Stomach (tissue), 9 donors: Measurements from ENCODE around the gene CABLES2. TPM values are rescaled to one million over a fixed set of nuclear protein-coding genes. Genes with fewer than 3 reads are reported as not detected.
A peak's percentile ranks its signal among the peaks of the same experiment; 100 is the strongest.

ENCODE experiments used
- DNase-seq, 2 donors: peaks; one replicate each; pipeline versions ENCODE4 v3.0.0 to v3.0.0-alpha.2; 2013 to 2019
- H3K27ac ChIP-seq, 5 donors: fragments of 200-600 bp in 4 of 5; sonication (generic) in 4 of 5; one replicate each; pipeline ENCODE4 v1.5.1; 2013 to 2019; ENCODE audit warnings: mild to moderate bottlenecking in 1 of 5, moderate library complexity in 1 of 5
- H3K27me3 ChIP-seq, 3 donors: fragments of 200-600 bp; sonication (generic); one replicate each; pipeline ENCODE4 v1.5.1; 2017 to 2019; ENCODE audit warnings: mixed run types in 1 of 3
- H3K36me3 ChIP-seq, 4 donors: fragments of 200-600 bp; sonication (generic); 1 replicate in 3 of 4; 2 replicates in 1 of 4; pipeline ENCODE4 v1.5.1; 2016 to 2019
- H3K4me1 ChIP-seq, 4 donors: fragments of 200-600 bp; sonication (generic); one replicate each; pipeline ENCODE4 v1.5.1; 2016 to 2019
- H3K4me3 ChIP-seq, 4 donors: fragments of 200-600 bp; sonication (generic) in 3 of 4; one replicate each; pipeline ENCODE4 v1.5.1; 2016 to 2019; ENCODE audit warnings: mild to moderate bottlenecking in 1 of 4
- H3K9me3 ChIP-seq, 4 donors: fragments of 200-600 bp; sonication (generic); one replicate each; pipeline ENCODE4 v1.5.1; 2016 to 2019
- EP300 ChIP-seq: sonication (generic); formaldehyde crosslinking; IDR thresholded peaks from one replicate; pipeline ENCODE4 v1.6.1; 2017; ENCODE audit warnings: antibody characterized with exemption
- POLR2A ChIP-seq, 4 donors: fragments of 450-650 bp; IDR thresholded peaks; one replicate each; pipeline ENCODE4 v1.6.1; 2016; ENCODE audit warnings: antibody characterized with exemption in 4 of 4, control low read depth in 2 of 4, mild to moderate bottlenecking in 1 of 4, moderate library complexity in 1 of 4
- POLR2AphosphoS5 ChIP-seq, 3 donors: sonication (generic); formaldehyde crosslinking; IDR thresholded peaks; one replicate each; pipeline ENCODE4 v1.6.1; 2016; ENCODE audit warnings: antibody characterized with exemption in 3 of 3
- WGBS, 5 donors: extraction: QIAGEN DNeasy Blood & Tissue Kit in 3 of 5; methylation state at CpG; one replicate each; pipeline versions ENCODE4 v1.1.5 to v1.1.7; 2013 to 2018; 5-methylcytosine and 5-hydroxymethylcytosine counted together
- intact Hi-C: fragments of 100-400 bp; cut with DNase I; formaldehyde crosslinking; loops from one replicate; pipeline ENCODE4 v1.15.1; 2023; ENCODE audit warnings: low total_unique reads
- polyA plus RNA-seq, 3 donors: library from polyadenylated mRNA; stranded (reverse); fragments of 200-250 nt; gene quantifications; one replicate each; pipeline ENCODE4 v1.2.3, GENCODE V29; 2013
- total RNA-seq, 5 donors: library from RNA; depleted of rRNA; stranded (reverse); fragments of >200 nt; gene quantifications; one replicate each; pipeline versions ENCODE4 v1.1.0 to v1.2.3, GENCODE V29; 2014 to 2016
- TF ChIP-seq, protein P1 (sequence below), 7 experiments: fragments of 450-650 bp in 4 of 7; fragments of 200-600 bp in 3 of 7; sonication (generic) in 3 of 7; IDR thresholded peaks; one replicate each; pipeline ENCODE4 v1.5.1; 2016 to 2019; ENCODE audit warnings: antibody characterized with exemption in 7 of 7, control low read depth in 2 of 7, mild to moderate bottlenecking in 1 of 7
- donor health status: healthy with polysubstance abuse.
- donor health status: Bipolar disorder and iron deficiency.
- donor health status: healthy.

Gene CABLES2
- total and polyA plus RNA-seq, 8 donors = 0.55 to 7.8 (median 1.9) TPM

DNA sequence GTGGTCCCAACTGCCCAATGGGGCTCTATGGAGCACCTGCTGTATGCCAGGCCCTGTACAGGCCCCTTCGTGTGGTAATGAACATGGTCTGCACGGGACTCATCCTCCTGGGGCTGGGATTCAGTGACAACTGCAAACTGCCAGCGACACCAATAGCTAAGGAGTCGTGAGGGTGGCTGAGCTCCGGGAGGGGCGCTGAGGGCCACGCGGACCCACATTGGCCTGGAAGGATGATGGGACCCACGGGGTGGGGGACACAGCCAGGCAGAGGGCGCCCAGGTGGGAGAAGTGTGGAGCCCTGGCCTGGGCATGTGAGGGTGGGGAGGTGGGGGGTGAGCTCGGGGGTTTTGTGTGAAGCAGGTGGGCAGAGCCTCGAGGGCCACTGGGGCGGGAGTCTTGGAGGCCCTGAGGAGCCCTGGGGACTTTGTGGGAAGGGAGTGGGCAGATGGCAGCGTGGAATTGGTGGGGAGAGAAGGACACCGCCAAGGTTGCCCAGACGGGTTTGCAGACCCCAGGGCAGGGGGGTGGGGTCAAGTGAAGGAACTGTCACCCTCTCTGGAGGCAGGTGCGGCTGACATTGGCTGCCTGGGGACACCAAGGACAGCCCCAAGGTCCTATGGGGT lies 46.2 kb upstream of the CABLES2 start:
- no peak overlapping the region for H3K27ac ChIP-seq
- peaks cover 2 to 17% (median 8%) of the 10 kb centered on the region in 4 donors for H3K4me1 ChIP-seq
- WGBS, 5 donors = 81 to 87% (median 84%) methylated on average over 14 to 17 of the region's 17 CpGs

DNA sequence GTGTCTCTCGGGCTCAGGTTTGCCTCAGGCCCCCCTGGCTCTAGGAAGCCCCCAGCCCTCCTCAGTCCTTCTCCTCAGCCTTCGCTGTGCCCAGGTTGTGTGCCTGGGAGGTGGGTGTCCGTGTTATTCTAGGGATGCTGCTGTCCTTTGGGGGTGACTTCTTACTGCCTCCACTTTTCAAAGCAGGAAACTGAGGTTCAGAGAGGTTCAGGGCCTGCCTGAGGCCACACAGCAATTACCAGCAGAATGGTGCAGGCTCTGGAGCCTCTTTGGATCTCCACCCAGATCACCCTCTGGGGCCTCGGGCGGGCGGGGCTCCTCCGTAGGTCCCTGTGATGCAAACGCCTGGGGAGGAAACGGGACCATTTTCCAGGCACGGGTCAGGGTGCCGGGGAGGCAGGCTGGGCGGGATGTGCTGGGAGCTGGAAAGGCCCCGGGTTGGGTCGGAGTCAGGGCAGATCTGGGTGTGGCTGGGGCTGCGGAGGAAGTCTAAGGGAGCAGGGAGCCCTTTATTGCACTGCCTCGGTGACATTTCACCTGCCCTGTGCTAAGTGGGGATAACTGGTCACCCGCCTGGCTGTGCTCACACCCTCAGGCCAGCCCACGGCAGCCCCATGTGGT lies 45.5 kb upstream of the CABLES2 start:
- Histone ChIP-seq H3K4me1 (peaks cover 0 to 12% (median 4%) of the 10 kb centered on the region in 4 donors), H3K4me3 (no peak overlapping the region), H3K27ac (no peak overlapping the region), H3K9me3 (no peaks in the 10 kb centered on the region), H3K36me3 (no peaks in the 10 kb centered on the region), H3K27me3 (peaks cover 0 to 85% (median 14%) of the 10 kb centered on the region in 3 donors)
- 39 to 65% (median 41%) methylated on average over 16 to 18 of the region's 18 CpGs for WGBS, 5 donors
- intact Hi-C loops = no loop called here
- peak; percentile 48 to 76 for DNase-seq
- TF ChIP-seq EP300 (no peak), POLR2AphosphoS5 (IDR thresholded peaks at IDR 0.05) (no peak), POLR2A (IDR thresholded peaks at IDR 0.05) (no peak)
- TF ChIP-seq, protein P1, sequence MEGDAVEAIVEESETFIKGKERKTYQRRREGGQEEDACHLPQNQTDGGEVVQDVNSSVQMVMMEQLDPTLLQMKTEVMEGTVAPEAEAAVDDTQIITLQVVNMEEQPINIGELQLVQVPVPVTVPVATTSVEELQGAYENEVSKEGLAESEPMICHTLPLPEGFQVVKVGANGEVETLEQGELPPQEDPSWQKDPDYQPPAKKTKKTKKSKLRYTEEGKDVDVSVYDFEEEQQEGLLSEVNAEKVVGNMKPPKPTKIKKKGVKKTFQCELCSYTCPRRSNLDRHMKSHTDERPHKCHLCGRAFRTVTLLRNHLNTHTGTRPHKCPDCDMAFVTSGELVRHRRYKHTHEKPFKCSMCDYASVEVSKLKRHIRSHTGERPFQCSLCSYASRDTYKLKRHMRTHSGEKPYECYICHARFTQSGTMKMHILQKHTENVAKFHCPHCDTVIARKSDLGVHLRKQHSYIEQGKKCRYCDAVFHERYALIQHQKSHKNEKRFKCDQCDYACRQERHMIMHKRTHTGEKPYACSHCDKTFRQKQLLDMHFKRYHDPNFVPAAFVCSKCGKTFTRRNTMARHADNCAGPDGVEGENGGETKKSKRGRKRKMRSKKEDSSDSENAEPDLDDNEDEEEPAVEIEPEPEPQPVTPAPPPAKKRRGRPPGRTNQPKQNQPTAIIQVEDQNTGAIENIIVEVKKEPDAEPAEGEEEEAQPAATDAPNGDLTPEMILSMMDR (IDR thresholded peaks at IDR 0.05) = no peak

More for the DNA sequence above, 46.2 kb upstream of the CABLES2 start:
- DNase-seq = no peak
- H3K9me3 ChIP-seq = no peaks in the 10 kb centered on the region
- no peaks in the 10 kb centered on the region for H3K36me3 ChIP-seq
- no peak overlapping the region for H3K4me3 ChIP-seq
- intact Hi-C loops = no loop called here
- TF ChIP-seq EP300 = no peak
- TF ChIP-seq POLR2A (IDR thresholded peaks at IDR 0.05) = no peak
- no peak for TF ChIP-seq POLR2AphosphoS5 (IDR thresholded peaks at IDR 0.05)
- peaks cover 0 to 85% (median 14%) of the 10 kb centered on the region in 3 donors for H3K27me3 ChIP-seq

DNA sequence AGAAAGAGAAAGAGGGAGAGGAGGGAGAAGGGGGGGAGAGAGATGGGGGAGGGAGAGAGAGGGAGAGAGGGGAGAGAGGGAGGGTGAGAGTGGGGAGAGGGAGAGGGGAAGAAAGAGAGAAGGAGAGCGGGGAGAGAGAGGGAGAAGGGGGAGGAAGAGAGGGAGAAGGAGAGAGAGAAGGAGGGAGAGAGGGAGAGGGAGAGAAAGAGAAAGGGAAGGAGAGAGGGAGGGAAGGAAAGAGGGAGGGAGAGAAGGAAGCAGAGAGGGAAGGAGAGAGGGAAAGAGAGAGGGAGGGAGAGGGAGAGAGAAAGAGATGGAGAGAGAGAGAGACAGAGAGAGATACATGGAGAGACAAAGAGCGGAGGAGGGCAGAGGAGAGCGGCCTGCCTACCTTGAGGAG lies 44.9 kb upstream of the CABLES2 start:
- Histone ChIP-seq H3K27me3 (peaks cover 0 to 84% (median 15%) of the 10 kb centered on the region in 3 donors), H3K4me3 (no peak overlapping the region), H3K27ac (no peak overlapping the region), H3K36me3 (no peaks in the 10 kb centered on the region), H3K9me3 (no peaks in the 10 kb centered on the region), H3K4me1 (peaks cover 0 to 12% (median 4%) of the 10 kb centered on the region in 4 donors)
- intact Hi-C loops = no loop called here
- no peak for DNase-seq
- WGBS, 5 donors = 92 to 97% (median 93%) methylated on average over 3 of the region's 3 CpGs
- TF ChIP-seq, protein P1 (IDR thresholded peaks at IDR 0.05) = no peak
- TF ChIP-seq POLR2AphosphoS5 (IDR thresholded peaks at IDR 0.05) (no peak), EP300 (no peak), POLR2A (IDR thresholded peaks at IDR 0.05) (no peak)

- peaks cover 0 to 87% (median 19%) of the 10 kb centered on the region in 3 donors for H3K27me3 ChIP-seq
- peaks cover 0 to 12% (median 4%) of the 10 kb centered on the region in 4 donors for H3K4me1 ChIP-seq
- 74 to 84% (median 80%) methylated on average over 5 to 10 of the region's 10 CpGs for WGBS, 5 donors
- no peaks in the 10 kb centered on the region for H3K9me3 ChIP-seq
- no peak overlapping the region for H3K27ac ChIP-seq
- intact Hi-C loops = no loop called here
- no peak for DNase-seq
- no peak overlapping the region for H3K4me3 ChIP-seq
- no peaks in the 10 kb centered on the region for H3K36me3 ChIP-seq
- TF ChIP-seq EP300 (no peak), POLR2AphosphoS5 (IDR thresholded peaks at IDR 0.05) (no peak), POLR2A (IDR thresholded peaks at IDR 0.05) (no peak)
- TF ChIP-seq, protein P1 (IDR thresholded peaks at IDR 0.05) = no peak
These were observed 44.2 kb upstream of the CABLES2 start for GRCh38 chr20:62451156-62451767.
